Measurements from ENCODE around the gene IFI6.

- TF ChIP-seq CTCF (IDR thresholded peaks at IDR 0.05) (peak in 11 of 12 donors; percentile 5 to 62 (median 42)), POLR2A (IDR thresholded peaks at IDR 0.05) (peak in 1 of 2 donors; percentile 61)
Observed at GRCh38 chr1:27671964-27672749, at the start of gene IFI6.
